Purkinje cell (primary cell): Measurements from ENCODE around the gene SPINK6. TPM values are rescaled to one million over a fixed set of nuclear protein-coding genes. Genes with fewer than 3 reads are reported as not detected.

ENCODE experiments used
- polyA plus RNA-seq: library from polyadenylated mRNA; unstranded; fragments of >200 nt; fragmentation: Nextera tagmentation; gene quantifications from 2 replicates; pipeline ENCODE4 v1.2.1, GENCODE V29; 2014

The SPINK6 gene, protein sequence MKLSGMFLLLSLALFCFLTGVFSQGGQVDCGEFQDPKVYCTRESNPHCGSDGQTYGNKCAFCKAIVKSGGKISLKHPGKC
- 1,307 and 2,131 TPM in 2 replicates for polyA plus RNA-seq

DNA sequence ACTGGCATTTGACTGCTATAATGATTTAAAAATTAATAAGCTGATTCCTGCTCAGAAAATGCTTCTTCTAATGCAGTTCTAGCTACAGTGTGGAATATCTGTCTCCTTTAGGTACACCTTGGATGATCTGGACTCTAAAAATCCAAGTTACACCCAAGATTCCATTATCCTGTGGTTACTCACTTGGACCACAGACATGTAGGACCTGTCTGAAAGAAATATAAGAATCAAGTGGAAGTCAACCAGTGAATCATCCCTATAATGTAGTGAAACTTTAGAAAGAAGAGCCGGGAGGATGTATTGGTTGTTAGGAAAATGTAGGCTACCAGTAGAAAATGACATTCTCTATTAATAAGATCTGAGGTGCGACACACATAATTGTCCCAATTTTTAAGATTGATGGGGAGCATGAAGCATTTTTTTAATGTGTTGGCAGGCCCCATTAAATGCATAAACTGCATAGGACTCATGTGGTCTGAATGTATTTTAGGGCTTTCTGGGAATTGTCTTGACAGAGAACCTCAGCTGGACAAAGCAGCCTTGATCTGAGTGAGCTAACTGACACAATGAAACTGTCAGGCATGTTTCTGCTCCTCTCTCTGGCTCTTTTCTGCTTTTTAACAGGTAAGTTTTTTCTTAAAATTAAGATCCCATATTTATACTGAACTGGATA lies at the start of gene SPINK6:
TSS of gene SPINK6 (plus strand) at position 512 of the 673 bp plus-strand sequence. CDS start at position 567, 55 bp downstream.

DNA sequence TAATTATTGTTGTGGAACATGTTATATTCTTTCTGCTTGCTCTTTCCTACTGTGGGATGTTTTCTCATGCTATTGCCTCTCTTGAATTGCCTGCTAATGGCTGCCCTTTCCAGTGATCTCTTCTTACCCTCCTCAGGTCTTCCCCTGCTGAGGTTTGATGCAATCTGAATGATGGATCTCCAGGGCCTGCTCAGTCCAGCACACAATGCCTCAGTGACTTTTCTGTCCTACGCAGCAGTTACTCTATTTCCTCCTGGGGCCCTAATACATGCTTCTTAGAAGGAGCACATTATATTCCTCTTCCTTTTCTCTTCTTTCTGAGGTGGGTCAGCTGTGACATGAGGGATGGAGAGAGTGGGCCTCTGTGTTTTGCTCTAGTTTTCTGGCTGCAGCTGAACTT lies 34.6 kb upstream of the SPINK6 start, which contains the start of gene SPINK14:
TSS of gene SPINK14 (plus strand) at position 301 of the 400 bp plus-strand sequence. CDS start 1,187 bp downstream, outside the sequence.

DNA sequence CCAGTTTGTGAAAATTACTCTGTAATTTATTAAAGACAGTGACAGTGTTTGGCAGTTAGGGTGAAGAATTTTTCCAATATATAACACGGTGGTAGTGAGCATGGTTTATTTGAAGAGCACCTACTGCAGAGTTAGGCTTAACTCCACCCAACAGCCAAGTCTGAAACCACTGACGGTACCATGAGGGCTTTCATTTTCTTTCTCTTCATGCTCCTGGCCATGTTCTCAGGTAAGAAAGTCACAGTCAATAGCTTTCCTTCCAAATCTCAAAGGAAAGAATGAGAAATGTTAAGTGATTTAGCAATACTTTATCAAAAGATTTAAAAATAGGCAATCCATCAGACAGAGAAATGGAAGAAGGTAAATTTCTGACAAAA lies 35.6 kb downstream of the SPINK6 start, which contains the start of gene MARCOL:
TSS of gene MARCOL (plus strand) at position 108 of the 377 bp plus-strand sequence. CDS start at position 181, 73 bp downstream.

Other genes starting within 250 kb of the SPINK6 start
- gene SPINK5, start 139.1 kb upstream of the SPINK6 start, polyA plus RNA-seq, result 0.23 TPM in 1 of 2 replicates, not detected in the other
- not detected in 2 replicates for gene SPINK14, start 34.5 kb upstream of the SPINK6 start, polyA plus RNA-seq
- not detected in 2 replicates for gene MARCOL, start 35.5 kb downstream of the SPINK6 start, polyA plus RNA-seq
- gene SPINK13, start 65.8 kb downstream of the SPINK6 start, polyA plus RNA-seq, result 1.2 TPM in 1 of 2 replicates, not detected in the other
- gene SPINK7, start 109.4 kb downstream of the SPINK6 start, polyA plus RNA-seq, result not detected in 2 replicates
- gene SPINK9, start 132.5 kb downstream of the SPINK6 start, polyA plus RNA-seq, result 1.5 TPM in 1 of 2 replicates, not detected in the other
- 19.9 and 21.2 TPM in 2 replicates for gene FBXO38, start 180.9 kb downstream of the SPINK6 start, polyA plus RNA-seq